Gastrocnemius medialis (tissue), 4 donors: ENCODE results near the gene SLC16A8. TPM values are rescaled to one million over a fixed set of nuclear protein-coding genes. Genes with fewer than 3 reads are reported as not detected.
A peak's percentile ranks its signal among the peaks of the same experiment; 100 is the strongest.

Experiments used
- ATAC-seq, 2 donors: fragments of 150-250 bp; one replicate each; pipeline ENCODE4 v1.9.1; 2016
- DNase-seq, 2 donors: peaks; one replicate each; pipeline ENCODE4 v3.0.0-alpha.2; 2019
- H3K27ac ChIP-seq, 4 donors: fragments of 200-600 bp; sonication (generic); 1 replicate in 1 of 4; 2 replicates in 3 of 4; pipeline ENCODE4 v1.5.1; 2016 to 2018; ENCODE audit warnings: mild to moderate bottlenecking in 2 of 4, moderate library complexity in 1 of 4
- H3K27me3 ChIP-seq, 3 donors: fragments of 200-600 bp; sonication (generic) in 2 of 3; 1 replicate in 1 of 3; 2 replicates in 2 of 3; pipeline versions ENCODE4 v1.5.1 to v1.6.0; 2016 to 2019; ENCODE audit warnings: mild to moderate bottlenecking in 1 of 3, moderate library complexity in 1 of 3
- H3K36me3 ChIP-seq, 2 donors: fragments of 200-600 bp; sonication (generic) in 1 of 2; one replicate each; pipeline ENCODE4 v1.5.1; 2017 to 2018
- H3K4me1 ChIP-seq, 2 donors: fragments of 200-600 bp; sonication (generic) in 1 of 2; one replicate each; pipeline ENCODE4 v1.5.1; 2016 to 2017; ENCODE audit warnings: mild to moderate bottlenecking in 2 of 2
- H3K4me3 ChIP-seq, 4 donors: fragments of 200-600 bp; sonication (generic) in 3 of 4; 1 replicate in 1 of 4; 2 replicates in 3 of 4; pipeline ENCODE4 v1.5.1; 2016 to 2019; ENCODE audit warnings: mild to moderate bottlenecking in 2 of 4
- H3K9me3 ChIP-seq, 3 donors: fragments of 200-600 bp; sonication (generic) in 2 of 3; 1 replicate in 1 of 3; 2 replicates in 2 of 3; pipeline ENCODE4 v1.5.1; 2016 to 2019
- POLR2A ChIP-seq, 2 donors: fragments of 450-650 bp; IDR thresholded peaks; one replicate each; pipeline ENCODE4 v1.6.1; 2017; ENCODE audit warnings: antibody characterized with exemption in 2 of 2, mild to moderate bottlenecking in 2 of 2, moderate library complexity in 2 of 2
- in situ Hi-C, 4 donors: fragments of 200-750 bp; cut with MboI; loops; one replicate each; pipeline versions ENCODE4 v1.15.0 to v1.8.0; 2017; ENCODE audit warnings: low sequenced_read_pairs in 4 of 4
- intact Hi-C: fragments of 100-400 bp; cut with DNase I; formaldehyde crosslinking; loops from one replicate; pipeline ENCODE4 v1.15.1; 2023; ENCODE audit warnings: low total_unique reads
- total RNA-seq, 4 donors: library from RNA; depleted of rRNA; stranded (reverse); fragments of >200 nt; gene quantifications; one replicate each; pipeline versions ENCODE4 v1.1.0 to v1.2.3, GENCODE V29; 2016
- TF ChIP-seq, protein P1 (sequence below), 5 experiments: fragments of 450-650 bp in 3 of 5; fragments of 200-600 bp in 2 of 5; sonication (generic) in 2 of 5; IDR thresholded peaks in 4 of 5; conservative IDR thresholded peaks in 1 of 5; 1 replicate in 4 of 5; 2 replicates in 1 of 5; pipeline ENCODE4 v1.5.1; 2016 to 2019; ENCODE audit warnings: antibody characterized with exemption in 5 of 5, mild to moderate bottlenecking in 3 of 5, moderate library complexity in 3 of 5

SLC16A8 gene
- total RNA-seq, 4 donors from 2014 or later, result 0.42 TPM; not detected in 3

DNA sequence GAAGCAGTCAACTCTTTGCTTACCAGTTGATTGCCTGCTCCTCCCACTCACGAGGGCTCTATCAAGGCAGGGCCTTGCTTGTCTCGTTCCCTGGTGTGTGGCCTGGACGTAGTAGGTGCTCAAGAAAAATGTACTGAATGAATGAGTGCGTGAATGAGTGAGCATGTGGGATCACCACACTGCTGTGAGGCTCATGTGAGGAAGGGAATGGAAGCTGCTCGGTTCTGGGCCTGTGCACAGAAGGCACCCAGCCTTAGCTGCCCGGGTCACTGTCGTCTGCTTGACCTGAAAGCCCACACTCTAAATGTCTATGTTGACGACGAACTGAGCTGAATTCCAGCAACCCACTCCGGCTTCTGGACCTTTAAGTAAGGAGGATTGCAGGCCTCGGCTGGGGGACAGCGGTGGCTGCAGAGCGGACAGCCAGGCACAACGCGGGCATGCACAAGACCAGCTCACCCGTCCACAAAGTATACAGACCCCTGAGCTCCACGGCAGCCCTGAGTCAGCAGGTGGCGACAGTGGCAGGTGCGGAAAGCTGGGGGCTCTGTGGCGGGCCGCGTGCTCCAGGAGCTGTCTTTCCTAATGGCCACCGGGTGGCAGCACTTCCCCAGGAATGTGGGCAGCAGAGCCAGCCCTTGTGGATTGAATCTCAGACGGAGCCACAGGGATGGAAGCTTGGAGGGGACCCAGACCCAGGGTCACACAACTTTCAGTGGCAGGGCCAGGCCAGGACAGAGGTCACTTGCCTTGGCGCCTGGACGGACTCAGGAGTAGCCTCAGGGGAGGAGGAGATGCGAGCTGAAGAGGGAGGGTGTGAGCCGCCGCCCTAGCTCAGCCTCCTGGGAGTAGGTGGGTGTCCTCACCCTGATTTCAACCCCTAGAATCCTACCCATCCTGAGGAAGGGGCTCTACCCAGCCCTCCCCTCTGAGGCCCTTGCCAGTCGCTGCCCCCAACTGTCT, 31.8 kb downstream of the SLC16A8 start:
- ATAC-seq (peak; percentile 71 to 72), DNase-seq (peak; percentile 57 to 81)
- intact Hi-C loops, result loop anchor here (1.0 to 2.0 kb wide), 3 partner anchors 52 to 521 kb away; no protein-coding TSS in a partner anchor
- Histone ChIP-seq H3K36me3 (no peaks in the 10 kb centered on the region), H3K27me3 (no peaks in the 10 kb centered on the region), H3K4me1 (peaks cover 5 to 7% of the 10 kb centered on the region in 2 donors), H3K27ac (no peak overlapping the region), H3K4me3 (no peak overlapping the region), H3K9me3 (no peaks in the 10 kb centered on the region)
- in situ Hi-C loops, result loop anchor here in 3 of 4 donors (10.0 to 25.0 kb wide), 2 partner anchors 53 to 510 kb away; partner anchors contain the start of gene DMC1 (in 1 of the 3)
- no peak for TF ChIP-seq POLR2A (IDR thresholded peaks at IDR 0.05)
- TF ChIP-seq, protein P1, sequence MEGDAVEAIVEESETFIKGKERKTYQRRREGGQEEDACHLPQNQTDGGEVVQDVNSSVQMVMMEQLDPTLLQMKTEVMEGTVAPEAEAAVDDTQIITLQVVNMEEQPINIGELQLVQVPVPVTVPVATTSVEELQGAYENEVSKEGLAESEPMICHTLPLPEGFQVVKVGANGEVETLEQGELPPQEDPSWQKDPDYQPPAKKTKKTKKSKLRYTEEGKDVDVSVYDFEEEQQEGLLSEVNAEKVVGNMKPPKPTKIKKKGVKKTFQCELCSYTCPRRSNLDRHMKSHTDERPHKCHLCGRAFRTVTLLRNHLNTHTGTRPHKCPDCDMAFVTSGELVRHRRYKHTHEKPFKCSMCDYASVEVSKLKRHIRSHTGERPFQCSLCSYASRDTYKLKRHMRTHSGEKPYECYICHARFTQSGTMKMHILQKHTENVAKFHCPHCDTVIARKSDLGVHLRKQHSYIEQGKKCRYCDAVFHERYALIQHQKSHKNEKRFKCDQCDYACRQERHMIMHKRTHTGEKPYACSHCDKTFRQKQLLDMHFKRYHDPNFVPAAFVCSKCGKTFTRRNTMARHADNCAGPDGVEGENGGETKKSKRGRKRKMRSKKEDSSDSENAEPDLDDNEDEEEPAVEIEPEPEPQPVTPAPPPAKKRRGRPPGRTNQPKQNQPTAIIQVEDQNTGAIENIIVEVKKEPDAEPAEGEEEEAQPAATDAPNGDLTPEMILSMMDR (IDR thresholded peaks at IDR 0.05 in 4 of 5, conservative IDR thresholded peaks at IDR 0.05 in 1 of 5), result peak; percentile 88 to 96 (median 93)

DNA sequence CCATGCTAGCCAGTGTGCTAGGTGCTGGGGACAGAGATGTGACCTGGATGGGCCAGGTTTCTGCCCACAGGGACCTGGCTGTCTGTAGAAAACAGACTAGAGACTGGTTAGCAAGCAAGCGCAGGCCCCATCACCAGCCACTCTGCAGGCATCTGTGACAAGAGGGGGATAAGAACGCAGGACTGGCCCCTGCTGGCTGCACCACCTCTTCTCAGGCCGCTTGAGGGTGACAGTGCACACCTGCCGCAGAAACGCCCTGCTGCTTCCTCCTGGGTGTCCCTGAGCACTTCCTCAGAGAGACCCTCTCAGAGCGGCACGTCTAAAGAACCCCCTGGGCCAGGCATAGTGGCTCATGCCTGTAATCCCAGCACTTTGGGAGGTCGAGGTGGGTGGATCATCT, 32.7 kb downstream of the SLC16A8 start:
- intact Hi-C loops (no loop called here), in situ Hi-C loops (loop anchor here in 3 of 4 donors (10.0 to 25.0 kb wide), 2 partner anchors 54 to 511 kb away; partner anchors contain the start of gene DMC1 (in 1 of the 3))
- no peak for TF ChIP-seq POLR2A (IDR thresholded peaks at IDR 0.05)
- TF ChIP-seq, protein P1 (IDR thresholded peaks at IDR 0.05 in 4 of 5, conservative IDR thresholded peaks at IDR 0.05 in 1 of 5), result no peak
- Histone ChIP-seq H3K4me3 (no peak overlapping the region), H3K36me3 (no peaks in the 10 kb centered on the region), H3K27me3 (no peaks in the 10 kb centered on the region), H3K27ac (no peak overlapping the region), H3K9me3 (no peaks in the 10 kb centered on the region), H3K4me1 (no peaks in the 10 kb centered on the region)
- no peak for ATAC-seq
- DNase-seq, result no peak

GRCh38 chr22:38050720-38051119, 33.3 kb downstream of the SLC16A8 start:
- in situ Hi-C loops (loop anchor here in 3 of 4 donors (10.0 to 25.0 kb wide), 2 partner anchors 54 to 512 kb away; partner anchors contain the start of gene DMC1 (in 1 of the 3)), intact Hi-C loops (no loop called here)
- Histone ChIP-seq H3K4me3 (no peak overlapping the region), H3K27ac (no peak overlapping the region), H3K9me3 (no peaks in the 10 kb centered on the region), H3K36me3 (no peaks in the 10 kb centered on the region), H3K4me1 (no peaks in the 10 kb centered on the region), H3K27me3 (no peaks in the 10 kb centered on the region)
- TF ChIP-seq POLR2A (IDR thresholded peaks at IDR 0.05), result no peak
- TF ChIP-seq, protein P1 (IDR thresholded peaks at IDR 0.05 in 4 of 5, conservative IDR thresholded peaks at IDR 0.05 in 1 of 5), result no peak
- DNase-seq, result no peak
- no peak for ATAC-seq

DNA sequence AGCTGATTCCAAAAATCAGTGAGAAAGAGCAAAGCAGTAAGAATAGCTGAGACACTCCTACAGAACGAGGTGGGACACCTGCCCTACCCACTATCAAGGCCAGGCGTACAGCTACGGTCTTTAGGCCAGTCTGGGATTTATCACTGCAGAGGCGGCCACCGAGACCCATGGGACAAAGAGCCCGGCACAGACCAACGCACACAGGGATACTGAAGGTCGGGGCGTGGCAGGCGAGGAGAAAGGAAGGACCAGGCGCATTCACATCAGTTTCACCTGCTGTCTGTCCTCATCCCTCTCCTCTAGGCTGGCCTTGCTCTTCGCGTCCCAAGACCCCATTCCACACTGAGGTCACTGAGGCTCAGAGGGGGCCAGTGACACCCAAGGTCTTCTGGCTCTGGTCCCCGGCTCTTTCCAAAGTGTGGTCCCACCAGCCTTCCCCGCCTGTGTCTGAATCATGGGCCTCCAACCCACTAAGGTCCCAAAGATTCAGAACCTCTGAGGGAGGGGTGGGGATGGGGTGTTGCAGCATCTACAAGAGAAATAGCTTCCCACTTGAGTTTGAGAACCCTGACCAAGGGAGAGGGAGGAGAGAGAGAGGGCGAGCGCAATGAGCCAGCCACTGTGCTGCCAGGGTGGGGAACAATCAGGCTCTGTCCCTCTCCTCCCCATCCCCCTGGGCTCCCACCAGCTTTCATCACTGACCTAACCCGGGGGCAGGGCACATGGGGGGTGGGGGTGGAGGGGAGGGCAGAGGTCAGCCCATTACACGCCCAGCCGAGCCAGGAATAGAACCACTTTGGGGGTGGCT, 34.0 kb downstream of the SLC16A8 start:
- H3K4me1 ChIP-seq, result no peaks in the 10 kb centered on the region
- no peak overlapping the region for H3K27ac ChIP-seq
- H3K27me3 ChIP-seq, result no peaks in the 10 kb centered on the region
- no peaks in the 10 kb centered on the region for H3K36me3 ChIP-seq
- DNase-seq (no peak), ATAC-seq (no peak)
- no peak overlapping the region for H3K4me3 ChIP-seq
- H3K9me3 ChIP-seq, result no peaks in the 10 kb centered on the region
- in situ Hi-C loops, result loop anchor here in 3 of 4 donors (10.0 to 25.0 kb wide), 3 partner anchors 55 to 512 kb away; partner anchors contain the start of gene DMC1 (in 1 of the 3)
- intact Hi-C loops, result no loop called here
- TF ChIP-seq POLR2A (IDR thresholded peaks at IDR 0.05), result no peak
- TF ChIP-seq, protein P1 (IDR thresholded peaks at IDR 0.05 in 4 of 5, conservative IDR thresholded peaks at IDR 0.05 in 1 of 5), result no peak
